Stimulated activated CD4-positive, alpha-beta T cell treated with anti-CD3 and anti-CD28 coated beads, Interleukin-12 subunit alpha, Interleukin-12 subunit beta, amount 100 ng/mL, for 24 hours (primary cell): Measurements from ENCODE around the gene POLR3B.
A peak's percentile ranks its signal among the peaks of the same experiment; 100 is the strongest.
"Not testable (repeated sequence)": the region's sequence is repeated elsewhere in the genome, so short reads cannot be mapped to it uniquely, and the experiment has no call there.

Source experiments
- DNase-seq, 2 experiments: peaks; one replicate each; pipeline ENCODE4 v3.0.0-alpha.2; 2020; ENCODE audit warnings: low read depth in 2 of 2

The POLR3B gene

GRCh38 chr12:106357549-106358395, at the start of gene POLR3B:
TSS of gene POLR3B (plus strand) at chr12:106357748. CDS start at chr12:106357880, 132 bp downstream.
- peak; percentile 93 to 94 for DNase-seq

GRCh38 chr12:106308121-106308520, 49.4 kb upstream of the POLR3B start:
- no peak for DNase-seq

- DNase-seq = no peak
Measured at GRCh38 chr12:106308611-106309010, 48.9 kb upstream of the POLR3B start.

- DNase-seq = no peak
Measured at GRCh38 chr12:106309671-106310505, 47.7 kb upstream of the POLR3B start.

- DNase-seq = no peak
Measured at GRCh38 chr12:106310687-106311086, 46.9 kb upstream of the POLR3B start.

- DNase-seq = no peak
Measured at GRCh38 chr12:106311139-106311538, 46.4 kb upstream of the POLR3B start.

- not testable (repeated sequence) for DNase-seq
Measured at GRCh38 chr12:106313413-106313812, 44.1 kb upstream of the POLR3B start.

- DNase-seq = no peak
Measured at GRCh38 chr12:106315523-106315922, 42.0 kb upstream of the POLR3B start.

- no peak for DNase-seq
Measured at GRCh38 chr12:106317406-106318082, 40.0 kb upstream of the POLR3B start.

- no peak for DNase-seq
Measured at GRCh38 chr12:106321139-106321850, 36.3 kb upstream of the POLR3B start.

GRCh38 chr12:106323537-106323936, 34.0 kb upstream of the POLR3B start:
- DNase-seq = no peak

GRCh38 chr12:106327309-106327869, 30.2 kb upstream of the POLR3B start:
- DNase-seq = no peak

GRCh38 chr12:106328735-106329134, 28.8 kb upstream of the POLR3B start:
- no peak for DNase-seq

GRCh38 chr12:106329231-106329982, 28.1 kb upstream of the POLR3B start:
- DNase-seq = no peak

GRCh38 chr12:106331599-106331998, 25.9 kb upstream of the POLR3B start:
- DNase-seq = no peak

GRCh38 chr12:106332536-106332935, 25.0 kb upstream of the POLR3B start:
- DNase-seq = no peak

GRCh38 chr12:106333010-106333409, 24.5 kb upstream of the POLR3B start:
- no peak for DNase-seq

- no peak for DNase-seq
Measured at GRCh38 chr12:106333756-106334155, 23.8 kb upstream of the POLR3B start.

- no peak for DNase-seq
Measured at GRCh38 chr12:106341086-106341877, 16.3 kb upstream of the POLR3B start.
